ENCODE results near the gene MPRIP.

The MPRIP gene

GRCh38 chr17:17034026-17034425 lies 8.2 kb upstream of the MPRIP start:
- TF ChIP-seq MAX (IDR thresholded peaks at IDR 0.05) (no peak), FOXM1 (IDR thresholded peaks at IDR 0.05; ENCODE audit: borderline replicate concordance, low read depth) (no peak), CREB1 (IDR thresholded peaks at IDR 0.05; ENCODE audit: low read depth) (no peak), CEBPB (IDR thresholded peaks at IDR 0.05) (no peak), NFIC (IDR thresholded peaks at IDR 0.05) (no peak)

DNA sequence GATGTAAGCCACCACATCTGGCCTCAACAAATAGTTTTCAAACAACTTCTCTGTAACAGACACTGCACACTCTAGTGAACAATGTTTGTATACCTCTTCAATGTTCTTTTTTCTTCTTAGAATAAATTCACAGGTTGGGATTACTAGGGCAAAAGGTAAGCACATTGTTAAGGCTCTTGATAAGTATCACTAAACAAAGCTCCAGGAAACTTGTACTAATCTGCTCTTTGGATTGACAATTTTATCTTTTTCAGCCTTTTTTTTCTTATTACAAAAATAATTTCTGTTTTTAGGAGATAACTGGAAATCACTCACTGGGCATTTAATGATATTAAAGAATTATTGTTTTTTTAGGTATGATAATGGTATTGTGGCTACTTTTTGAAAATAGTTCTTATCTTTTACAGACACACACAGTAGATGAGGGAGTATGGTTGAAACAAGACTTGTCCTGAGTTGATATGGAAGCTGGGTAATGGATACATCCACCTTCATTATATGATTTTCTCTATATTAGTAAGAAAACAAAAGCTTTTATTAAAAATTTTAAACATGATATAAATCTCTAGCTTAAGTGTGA lies 7.7 kb upstream of the MPRIP start:
- TF ChIP-seq ZBTB7A (IDR thresholded peaks at IDR 0.05; ENCODE audit: low read depth) (no peak), NFIC (IDR thresholded peaks at IDR 0.05) (no peak), EP300 (IDR thresholded peaks at IDR 0.05; ENCODE audit: borderline replicate concordance) (no peak), FOXM1 (IDR thresholded peaks at IDR 0.05; ENCODE audit: borderline replicate concordance, low read depth) (no peak), CEBPB (IDR thresholded peaks at IDR 0.05) (no peak), TEAD4 (IDR thresholded peaks at IDR 0.05) (no peak), TCF12 (IDR thresholded peaks at IDR 0.05; ENCODE audit: low read depth) (no peak), EGR1 (IDR thresholded peaks at IDR 0.05) (no peak), CREB1 (IDR thresholded peaks at IDR 0.05; ENCODE audit: low read depth) (no peak), YY1 (IDR thresholded peaks at IDR 0.05; ENCODE audit: low read depth) (no peak)
- TF ChIP-seq, protein P1, sequence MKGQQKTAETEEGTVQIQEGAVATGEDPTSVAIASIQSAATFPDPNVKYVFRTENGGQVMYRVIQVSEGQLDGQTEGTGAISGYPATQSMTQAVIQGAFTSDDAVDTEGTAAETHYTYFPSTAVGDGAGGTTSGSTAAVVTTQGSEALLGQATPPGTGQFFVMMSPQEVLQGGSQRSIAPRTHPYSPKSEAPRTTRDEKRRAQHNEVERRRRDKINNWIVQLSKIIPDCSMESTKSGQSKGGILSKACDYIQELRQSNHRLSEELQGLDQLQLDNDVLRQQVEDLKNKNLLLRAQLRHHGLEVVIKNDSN (IDR thresholded peaks at IDR 0.05) = no peak

DNA sequence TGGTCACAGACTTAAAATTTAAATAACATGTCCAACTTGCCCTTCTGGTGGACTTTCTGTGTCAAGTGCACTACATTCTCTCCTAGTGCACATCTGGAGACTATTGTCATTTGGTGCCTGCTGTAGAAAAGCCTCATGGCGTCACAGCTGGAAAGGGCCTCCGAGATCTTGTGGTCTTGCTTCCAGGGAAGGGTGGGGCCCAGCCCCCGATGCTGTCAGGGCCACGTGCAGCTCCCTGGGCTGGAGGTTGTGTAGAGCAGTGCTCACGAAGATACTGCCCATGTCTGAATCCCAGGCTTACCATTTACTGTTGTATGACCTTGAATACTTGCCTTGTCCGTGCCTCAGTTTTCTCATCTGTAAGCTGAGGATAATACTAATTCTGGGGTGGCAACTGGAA lies 6.8 kb upstream of the MPRIP start:
- TF ChIP-seq TAF1 (IDR thresholded peaks at IDR 0.05; ENCODE audit: low read depth) (no peak), TCF12 (IDR thresholded peaks at IDR 0.05; ENCODE audit: low read depth) (no peak), CREB1 (IDR thresholded peaks at IDR 0.05; ENCODE audit: low read depth) (no peak), FOXM1 (IDR thresholded peaks at IDR 0.05; ENCODE audit: borderline replicate concordance, low read depth) (no peak), YY1 (IDR thresholded peaks at IDR 0.05; ENCODE audit: low read depth) (no peak), MAX (IDR thresholded peaks at IDR 0.05) (no peak), TEAD4 (IDR thresholded peaks at IDR 0.05) (no peak), CEBPB (IDR thresholded peaks at IDR 0.05) (no peak), RAD21 (IDR thresholded peaks at IDR 0.05; ENCODE audit: low read depth) (no peak), EP300 (IDR thresholded peaks at IDR 0.05; ENCODE audit: borderline replicate concordance) (no peak)
- TF ChIP-seq, protein P1 (IDR thresholded peaks at IDR 0.05) = no peak
- TF ChIP-seq, protein P2, sequence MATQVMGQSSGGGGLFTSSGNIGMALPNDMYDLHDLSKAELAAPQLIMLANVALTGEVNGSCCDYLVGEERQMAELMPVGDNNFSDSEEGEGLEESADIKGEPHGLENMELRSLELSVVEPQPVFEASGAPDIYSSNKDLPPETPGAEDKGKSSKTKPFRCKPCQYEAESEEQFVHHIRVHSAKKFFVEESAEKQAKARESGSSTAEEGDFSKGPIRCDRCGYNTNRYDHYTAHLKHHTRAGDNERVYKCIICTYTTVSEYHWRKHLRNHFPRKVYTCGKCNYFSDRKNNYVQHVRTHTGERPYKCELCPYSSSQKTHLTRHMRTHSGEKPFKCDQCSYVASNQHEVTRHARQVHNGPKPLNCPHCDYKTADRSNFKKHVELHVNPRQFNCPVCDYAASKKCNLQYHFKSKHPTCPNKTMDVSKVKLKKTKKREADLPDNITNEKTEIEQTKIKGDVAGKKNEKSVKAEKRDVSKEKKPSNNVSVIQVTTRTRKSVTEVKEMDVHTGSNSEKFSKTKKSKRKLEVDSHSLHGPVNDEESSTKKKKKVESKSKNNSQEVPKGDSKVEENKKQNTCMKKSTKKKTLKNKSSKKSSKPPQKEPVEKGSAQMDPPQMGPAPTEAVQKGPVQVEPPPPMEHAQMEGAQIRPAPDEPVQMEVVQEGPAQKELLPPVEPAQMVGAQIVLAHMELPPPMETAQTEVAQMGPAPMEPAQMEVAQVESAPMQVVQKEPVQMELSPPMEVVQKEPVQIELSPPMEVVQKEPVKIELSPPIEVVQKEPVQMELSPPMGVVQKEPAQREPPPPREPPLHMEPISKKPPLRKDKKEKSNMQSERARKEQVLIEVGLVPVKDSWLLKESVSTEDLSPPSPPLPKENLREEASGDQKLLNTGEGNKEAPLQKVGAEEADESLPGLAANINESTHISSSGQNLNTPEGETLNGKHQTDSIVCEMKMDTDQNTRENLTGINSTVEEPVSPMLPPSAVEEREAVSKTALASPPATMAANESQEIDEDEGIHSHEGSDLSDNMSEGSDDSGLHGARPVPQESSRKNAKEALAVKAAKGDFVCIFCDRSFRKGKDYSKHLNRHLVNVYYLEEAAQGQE (IDR thresholded peaks at IDR 0.05; ENCODE audit: low read depth) = no peak

DNA sequence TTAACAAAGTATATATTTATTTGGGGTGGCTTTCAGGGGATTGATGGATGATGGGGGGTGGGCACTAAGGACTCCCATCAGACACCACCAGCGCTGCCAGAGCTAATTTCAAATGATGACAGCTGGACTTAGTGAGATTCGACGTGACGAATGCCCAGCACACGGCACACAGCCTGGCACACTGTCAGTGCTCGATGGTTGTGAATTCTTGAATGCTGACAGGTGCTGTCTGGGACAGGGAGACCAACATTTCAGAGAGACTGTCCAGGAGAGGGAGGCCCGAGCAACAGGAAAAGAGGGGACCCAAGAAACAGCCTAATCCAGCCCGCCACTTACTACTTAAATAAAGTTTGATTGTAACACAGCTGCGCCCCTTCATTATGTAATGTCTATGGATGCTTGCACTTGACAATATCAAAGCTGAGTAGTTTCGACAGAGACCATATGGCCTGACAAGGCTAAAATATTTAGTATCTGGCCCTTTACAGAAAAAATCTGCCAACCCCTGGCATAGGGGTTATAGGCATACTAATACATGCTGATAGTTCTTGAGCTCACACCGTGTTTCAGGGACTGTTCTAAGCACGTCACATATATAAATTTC lies 6.2 kb upstream of the MPRIP start:
- TF ChIP-seq, protein P2 (IDR thresholded peaks at IDR 0.05; ENCODE audit: low read depth) = no peak
- TF ChIP-seq EGR1 (IDR thresholded peaks at IDR 0.05) (no peak), TEAD4 (IDR thresholded peaks at IDR 0.05) (no peak), YY1 (IDR thresholded peaks at IDR 0.05; ENCODE audit: low read depth) (no peak)

GRCh38 chr17:17036524-17036998 lies 5.7 kb upstream of the MPRIP start:
- TF ChIP-seq MAX (IDR thresholded peaks at IDR 0.05) = no peak
- no peak for TF ChIP-seq RAD21 (IDR thresholded peaks at IDR 0.05; ENCODE audit: low read depth)
- TF ChIP-seq, protein P1 (IDR thresholded peaks at IDR 0.05) = no peak
- TF ChIP-seq, protein P2 (IDR thresholded peaks at IDR 0.05; ENCODE audit: low read depth) = no peak
- no peak for TF ChIP-seq YY1 (IDR thresholded peaks at IDR 0.05; ENCODE audit: low read depth)
- no peak for TF ChIP-seq TCF12 (IDR thresholded peaks at IDR 0.05; ENCODE audit: low read depth)
- TF ChIP-seq TAF1 (IDR thresholded peaks at IDR 0.05; ENCODE audit: low read depth) = no peak
- no peak for TF ChIP-seq EGR1 (IDR thresholded peaks at IDR 0.05)
- TF ChIP-seq TEAD4 (IDR thresholded peaks at IDR 0.05) = no peak
- no peak for TF ChIP-seq CREB1 (IDR thresholded peaks at IDR 0.05; ENCODE audit: low read depth)
- TF ChIP-seq FOXM1 (IDR thresholded peaks at IDR 0.05; ENCODE audit: borderline replicate concordance, low read depth) = no peak
- no peak for TF ChIP-seq NFIC (IDR thresholded peaks at IDR 0.05)
- TF ChIP-seq CEBPB (IDR thresholded peaks at IDR 0.05) = no peak
- no peak for TF ChIP-seq EP300 (IDR thresholded peaks at IDR 0.05; ENCODE audit: borderline replicate concordance)
- no peak for TF ChIP-seq ZBTB7A (IDR thresholded peaks at IDR 0.05; ENCODE audit: low read depth)

All from Ishikawa (cell line).